H1 (cell line): ENCODE results near the gene DSG2. TPM values are rescaled to one million over a fixed set of nuclear protein-coding genes. Genes with fewer than 3 reads are reported as not detected.

Source experiments
- CTCF ChIA-PET: fragments of 300-600 bp; sonication (Branson Sonifier 250); formaldehyde crosslinking; loops from one replicate; lab custom pipeline; 2021; ENCODE audit not compliant: partially characterized antibody; lab: Charles Lee
- POLR2A ChIA-PET: fragments of 300-600 bp; sonication (Branson Sonifier 250); formaldehyde crosslinking; loops from one replicate; lab custom pipeline; 2021; ENCODE audit warnings: inconsistent platforms; ENCODE audit not compliant: partially characterized antibody; lab: Charles Lee
- DNase-seq, 2 experiments: peaks; one replicate each; pipeline versions ENCODE4 v3.0.0 to v3.0.0-alpha.2; 2010 to 2022; ENCODE audit warnings: low spot score in 2 of 2, low read depth in 1 of 2, mixed read lengths in 1 of 2
- FAIRE-seq: peaks from 2 replicates; lab custom pipeline; 2011; peaks lifted over from hg19 to GRCh38; lab: Jason Lieb, UNC
- H2AFZ ChIP-seq: 2 replicates; pipeline ENCODE4 v1.8.1; 2012; ENCODE audit warnings: low read length, inconsistent platforms
- H2AK5ac ChIP-seq: 2 replicates; pipeline ENCODE4 v1.6.1; 2013; ENCODE audit warnings: low read depth, low read length
- H2BK120ac ChIP-seq: replicated peaks from 2 replicates; pipeline ENCODE3; 2013; ENCODE audit warnings: low read depth, low read length, inconsistent platforms
- H2BK12ac ChIP-seq: 2 replicates; pipeline ENCODE4 v1.6.1; 2013; ENCODE audit warnings: low read depth, low read length
- H2BK15ac ChIP-seq: 2 replicates; pipeline ENCODE4 v1.6.1; 2013; ENCODE audit warnings: low read length
- H2BK20ac ChIP-seq: 2 replicates; pipeline ENCODE4 v1.6.1; 2013; ENCODE audit warnings: low read length
- H2BK5ac ChIP-seq: 2 replicates; pipeline ENCODE4 v1.6.1; 2013; ENCODE audit warnings: low read depth, low read length
- H3K14ac ChIP-seq: 2 replicates; pipeline ENCODE4 v1.6.1; 2013; ENCODE audit warnings: inconsistent platforms; ENCODE audit not compliant: insufficient read length
- H3K18ac ChIP-seq: 2 replicates; pipeline ENCODE4 v1.6.1; 2013; ENCODE audit warnings: low read length; ENCODE audit errors: extremely low read depth
- H3K23ac ChIP-seq: 2 replicates; pipeline ENCODE4 v1.6.1; 2013; ENCODE audit warnings: inconsistent platforms; ENCODE audit not compliant: insufficient read length
- H3K23me2 ChIP-seq: 2 replicates; pipeline ENCODE4 v1.6.1; 2013; ENCODE audit warnings: low read depth, low read length
- H3K27ac ChIP-seq: 2 replicates; pipeline ENCODE4 v1.6.1; 2011; ENCODE audit warnings: low read depth, low read length, inconsistent platforms
- H3K27me3 ChIP-seq, 4 experiments: replicated peaks in 1 of 4; 1 replicate in 1 of 4; 2 replicates in 3 of 4; pipeline versions ENCODE4 v1.6.1 to v1.8.1; 2011 to 2013; ENCODE audit warnings: low read length in 3 of 4, mild to moderate bottlenecking in 3 of 4, inconsistent platforms in 2 of 4, mixed read lengths in 2 of 4, moderate library complexity in 1 of 4; ENCODE audit not compliant: control insufficient read depth in 3 of 4, insufficient read depth in 3 of 4; ENCODE audit errors: extremely low read depth in 1 of 4
- H3K36me3 ChIP-seq, 4 experiments: 2 replicates each; pipeline versions ENCODE4 v1.6.1 to v1.8.1; 2011 to 2013; ENCODE audit warnings: mild to moderate bottlenecking in 4 of 4, low read length in 3 of 4, moderate library complexity in 2 of 4, control low read depth in 1 of 4, inconsistent platforms in 1 of 4; ENCODE audit not compliant: insufficient read depth in 4 of 4, control insufficient read depth in 2 of 4
- H3K4ac ChIP-seq: replicated peaks from 2 replicates; pipeline ENCODE3; 2013; ENCODE audit warnings: low read length, low read depth, mixed read lengths, inconsistent platforms; ENCODE audit not compliant: insufficient read length
- H3K4me1 ChIP-seq, 4 experiments: replicated peaks in 1 of 4; 1 replicate in 1 of 4; 2 replicates in 3 of 4; pipeline versions ENCODE4 v1.6.1 to v1.8.1; 2011 to 2013; ENCODE audit warnings: low read length in 3 of 4, inconsistent platforms in 2 of 4, mixed read lengths in 1 of 4; ENCODE audit not compliant: insufficient read depth in 4 of 4, control insufficient read depth in 3 of 4
- H3K4me2 ChIP-seq, 2 experiments: 2 replicates each; pipeline versions ENCODE4 v1.6.1 to v1.8.1; 2011 to 2013; ENCODE audit warnings: low read depth in 2 of 2, low read length in 2 of 2, control low read depth in 1 of 2, inconsistent platforms in 1 of 2, mild to moderate bottlenecking in 1 of 2; ENCODE audit not compliant: insufficient read depth in 1 of 2
- H3K4me3 ChIP-seq, 4 experiments: fragments of 200-600, 300-600 bp in 1 of 4; sonication (generic), shearing (Covaris generic), sonication (Bioruptor Twin) in 1 of 4; 2 replicates each; pipeline versions ENCODE4 v1.5.1 to v1.8.1; 2011 to 2016; ENCODE audit warnings: low read length in 4 of 4, low read depth in 3 of 4, control low read depth in 2 of 4, inconsistent platforms in 2 of 4, mild to moderate bottlenecking in 2 of 4, mixed read lengths in 1 of 4, moderate library complexity in 1 of 4; ENCODE audit not compliant: insufficient read depth in 2 of 4; ENCODE audit errors: extremely low read depth in 1 of 4
- H3K56ac ChIP-seq: replicated peaks from 2 replicates; pipeline ENCODE3; 2013; ENCODE audit warnings: low read depth, mild to moderate bottlenecking, mixed read lengths, low read length, inconsistent platforms; ENCODE audit not compliant: insufficient read length
- H3K79me1 ChIP-seq: 2 replicates; pipeline ENCODE4 v1.6.1; 2013; ENCODE audit warnings: low read depth, low read length, control low read depth
- H3K79me2 ChIP-seq, 2 experiments: 2 replicates each; pipeline versions ENCODE4 v1.6.1 to v1.8.1; 2012 to 2013; ENCODE audit warnings: low read length in 2 of 2, mild to moderate bottlenecking in 2 of 2, inconsistent platforms in 1 of 2; ENCODE audit not compliant: insufficient read depth in 2 of 2, control insufficient read depth in 1 of 2
- H3K9ac ChIP-seq, 4 experiments: replicated peaks in 1 of 4; 1 replicate in 1 of 4; 2 replicates in 3 of 4; pipeline versions ENCODE4 v1.6.1 to v1.8.1; 2011 to 2013; ENCODE audit warnings: low read depth in 3 of 4, low read length in 3 of 4, control low read depth in 2 of 4, mild to moderate bottlenecking in 2 of 4, moderate library complexity in 2 of 4, inconsistent platforms in 1 of 4; ENCODE audit errors: extremely low read depth in 1 of 4
- H3K9me3 ChIP-seq, 2 experiments: 2 replicates each; pipeline versions ENCODE4 v1.6.1 to v1.8.1; 2012 to 2013; ENCODE audit warnings: mild to moderate bottlenecking in 2 of 2, moderate library complexity in 2 of 2, control low read depth in 1 of 2, inconsistent platforms in 1 of 2, low read depth in 1 of 2, low read length in 1 of 2, mixed read lengths in 1 of 2; ENCODE audit not compliant: insufficient read depth in 2 of 2
- H4K20me1 ChIP-seq, 2 experiments: replicated peaks in 1 of 2; 2 replicates each; pipeline versions ENCODE3 to v1.8.1; 2011 to 2013; ENCODE audit warnings: inconsistent platforms in 2 of 2, low read length in 2 of 2, mild to moderate bottlenecking in 1 of 2; ENCODE audit not compliant: insufficient read depth in 2 of 2, control insufficient read depth in 1 of 2
- H4K5ac ChIP-seq: 2 replicates; pipeline ENCODE4 v1.6.1; 2013; ENCODE audit warnings: low read length, low read depth, mixed read lengths, inconsistent platforms; ENCODE audit not compliant: insufficient read length
- H4K8ac ChIP-seq: 2 replicates; pipeline ENCODE4 v1.8.0; 2013; ENCODE audit warnings: mild to moderate bottlenecking, moderate library complexity, low read length, inconsistent platforms; ENCODE audit not compliant: insufficient read depth; ENCODE audit errors: extremely low read depth
- H4K91ac ChIP-seq: replicated peaks from 2 replicates; pipeline ENCODE3; 2013; ENCODE audit warnings: low read length, mixed read lengths, inconsistent platforms; ENCODE audit not compliant: insufficient read length
- BCL11A ChIP-seq, 2 experiments: IDR thresholded peaks; one replicate each; pipeline ENCODE4 v1.6.1; 2011; ENCODE audit warnings: low read depth in 2 of 2, low read length in 2 of 2, mild to moderate bottlenecking in 2 of 2
- CBX8 ChIP-seq: fragments of 300-800, 300-1000 bp; sonication (generic); IDR thresholded peaks from 2 replicates; pipeline ENCODE4 v1.7.1; 2016; ENCODE audit warnings: low read depth, low read length, borderline replicate concordance
- CHD2 ChIP-seq: IDR thresholded peaks from 2 replicates; pipeline ENCODE4 v1.6.1; 2012; ENCODE audit warnings: low read length, improper control_type of control experiment
- GTF2F1 ChIP-seq: IDR thresholded peaks from 2 replicates; pipeline ENCODE4 v1.6.1; 2012; ENCODE audit warnings: low read depth, low read length, improper control_type of control experiment, borderline replicate concordance
- HDAC6 ChIP-seq: IDR thresholded peaks from one replicate; pipeline ENCODE4 v1.7.1; 2012; ENCODE audit warnings: low read depth, mild to moderate bottlenecking, inconsistent platforms, low read length, moderate library complexity
- JUN ChIP-seq: IDR thresholded peaks from 2 replicates; pipeline ENCODE4 v1.6.1; 2011; ENCODE audit warnings: low read depth, mild to moderate bottlenecking, improper control_type of control experiment, low read length
- KDM4A ChIP-seq: IDR thresholded peaks from one replicate; pipeline ENCODE4 v1.7.1; 2012; ENCODE audit warnings: low read depth, mild to moderate bottlenecking, moderate library complexity, low read length, inconsistent platforms; ENCODE audit not compliant: severe bottlenecking
- POLR2AphosphoS5 ChIP-seq: IDR thresholded peaks from 2 replicates; pipeline ENCODE4 v1.6.1; 2011; ENCODE audit warnings: low read depth, low read length
- RAD21 ChIP-seq, 2 experiments: IDR thresholded peaks in 1 of 2; conservative IDR thresholded peaks in 1 of 2; 2 replicates each; pipeline ENCODE4 v1.6.1; 2011; ENCODE audit warnings: low read depth in 2 of 2, low read length in 2 of 2, improper control_type of control experiment in 1 of 2, inconsistent platforms in 1 of 2, mild to moderate bottlenecking in 1 of 2, moderate library complexity in 1 of 2
- RFX5 ChIP-seq: IDR thresholded peaks from 2 replicates; pipeline ENCODE4 v1.6.1; 2011; ENCODE audit warnings: low read depth, low read length, improper control_type of control experiment, borderline replicate concordance
- SIRT6 ChIP-seq: IDR thresholded peaks from one replicate; pipeline ENCODE4 v1.7.1; 2012; ENCODE audit warnings: low read length, inconsistent platforms
- SIX5 ChIP-seq: IDR thresholded peaks from 2 replicates; pipeline ENCODE4 v1.6.1; 2011; ENCODE audit warnings: mild to moderate bottlenecking, low read depth, low read length
- SRF ChIP-seq: IDR thresholded peaks from 2 replicates; pipeline ENCODE4 v1.6.1; 2011; ENCODE audit warnings: mild to moderate bottlenecking, low read depth, low read length, moderate library complexity
- TEAD4 ChIP-seq: IDR thresholded peaks from 2 replicates; pipeline ENCODE4 v1.6.1; 2012; ENCODE audit warnings: low read depth, low read length, inconsistent platforms, mixed read lengths
- ZNF274 ChIP-seq: IDR thresholded peaks from 2 replicates; pipeline ENCODE4 v1.7.0; 2012; ENCODE audit warnings: low read length, borderline replicate concordance; ENCODE audit errors: extremely low read depth
- WGBS, 2 experiments: shearing (Covaris generic) in 1 of 2; methylation state at CpG; one replicate each; pipeline versions ENCODE4 v1.1.6 to v1.1.7; 2013 to 2015; ENCODE audit warnings: low lambda C conversion rate in 2 of 2, mixed read lengths in 2 of 2, inconsistent platforms in 1 of 2, low coverage in 1 of 2, missing lambda C conversion rate in 1 of 2; ENCODE audit not compliant: insufficient replicate concordance in 2 of 2, insufficient coverage in 1 of 2, insufficient read length in 1 of 2; ENCODE audit errors: extremely low coverage in 1 of 2, missing lambda C conversion rate in 1 of 2; 5-methylcytosine and 5-hydroxymethylcytosine counted together
- polyA plus RNA-seq, 7 experiments: library from polyadenylated mRNA; depleted of rRNA in 3 of 7; stranded (reverse) in 5 of 7; unstranded in 2 of 7; fragments of >200 nt in 5 of 7; fragments of 200-250 nt in 2 of 7; gene quantifications; 1 replicate in 5 of 7; 2 replicates in 1 of 7; 4 replicates in 1 of 7; pipeline versions ENCODE4 v1.2.1 to v1.2.3, GENCODE V29; 2011 to 2013; ENCODE audit warnings: missing spikeins in 2 of 7, mixed read lengths in 2 of 7
- total RNA-seq: library from RNA; stranded (reverse); fragmentation: NEBNext Ultra II Directional; extraction: Animal tissue kit (Norgen Biotek cat#: 25700); gene quantifications from 2 replicates; pipeline ENCODE4 v1.2.1, GENCODE V29; 2021

Gene DSG2
- total and polyA plus RNA-seq, 2 of the 8 experiments (the other 6 are each of a cell fraction or from before 2014, with no cell fraction given), result 60.1 to 144 TPM

- H3K9ac ChIP-seq, result no peak overlapping the region
- no peak for DNase-seq
- no peak for FAIRE-seq
Observed at GRCh38 chr18:31490387-31490786, 7.6 kb upstream of the DSG2 start.

More at GRCh38 chr18:31490387-31490786, 7.6 kb upstream of the DSG2 start:
- Histone ChIP-seq H3K79me2 (no peaks in the 10 kb centered on the region), H3K18ac (no peak overlapping the region), H2BK12ac (no peak overlapping the region), H3K4me1 (no peaks in the 10 kb centered on the region), H4K91ac (no peak overlapping the region), H2BK15ac (no peak overlapping the region), H3K14ac (no peak overlapping the region)
- CTCF ChIA-PET, result interaction anchor here (1.2 kb wide), 1 partner anchor 12 kb away, joined by 3 read pairs; no protein-coding TSS in a partner anchor
- WGBS, 2 experiments, result 100% methylated on average over 1 of the region's 1 CpG; no CpG with 5 or more reads in 1 of the 2 experiments
- TF ChIP-seq BCL11A (IDR thresholded peaks at IDR 0.05; ENCODE audit: low read depth in 2 of 2, low read length in 2 of 2) (no peak), POLR2AphosphoS5 (no peak), SIRT6 (no peak), ZNF274 (no peak), TEAD4 (no peak), GTF2F1 (no peak), JUN (no peak), SIX5 (no peak), SRF (no peak), RAD21 (IDR thresholded peaks at IDR 0.05 in 1 of 2, conservative IDR thresholded peaks at IDR 0.05 in 1 of 2; ENCODE audit: low read depth in 2 of 2, low read length in 2 of 2) (no peak), KDM4A (no peak), RFX5 (no peak), CHD2 (no peak), CBX8 (no peak), HDAC6 (no peak)
- TF ChIP-seq, all 59 proteins: peak for 0
- Histone ChIP-seq H3K36me3 (no peaks in the 10 kb centered on the region), H3K4ac (no peak overlapping the region), H3K4me3 (no peak overlapping the region), H2BK120ac (no peak overlapping the region), H3K23me2 (no peaks in the 10 kb centered on the region), H3K27me3 (no peaks in the 10 kb centered on the region), H2BK5ac (no peak overlapping the region), H4K5ac (no peak overlapping the region), H3K56ac (no peak overlapping the region), H2AK5ac (no peak overlapping the region), H4K8ac (no peak overlapping the region), H3K4me2 (no peak overlapping the region), H3K23ac (no peak overlapping the region), H2AFZ (no peak overlapping the region), H2BK20ac (no peak overlapping the region), H4K20me1 (no peaks in the 10 kb centered on the region), H3K79me1 (no peaks in the 10 kb centered on the region), H3K27ac (no peak overlapping the region), H3K9me3 (no peaks in the 10 kb centered on the region)
- POLR2A ChIA-PET, result no interaction called here
